ENCODE measurements around the gene MYH11. TPM values are rescaled to one million over a fixed set of nuclear protein-coding genes. Genes with fewer than 3 reads are reported as not detected.

MYH11 gene
- total RNA-seq, 1 donor, result under 0.01 TPM

DNA sequence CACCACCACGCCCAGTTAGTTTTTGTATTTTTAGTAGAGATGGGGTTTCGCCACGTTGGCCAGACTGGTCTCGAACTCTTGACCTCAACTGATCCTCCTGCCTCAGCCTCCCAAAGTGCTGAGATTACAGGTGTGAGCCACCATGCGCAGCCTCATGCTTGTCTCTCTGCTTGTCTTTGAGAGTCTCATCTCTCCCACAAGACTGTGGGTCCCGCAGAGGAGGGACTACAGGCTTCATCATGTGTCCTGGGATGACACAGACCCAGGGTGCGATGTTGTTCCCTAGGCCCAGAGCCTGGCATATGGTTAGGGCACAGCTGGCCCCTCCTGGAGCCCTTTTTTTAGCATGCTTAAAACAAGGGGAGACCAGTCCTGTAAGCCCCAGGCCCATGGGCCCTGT is 104.9 kb downstream of the MYH11 start:
- no peak for DNase-seq (ENCODE audit: low read depth)
- TF ChIP-seq CTCF (IDR thresholded peaks at IDR 0.05; ENCODE audit: insufficient read depth, low read depth, low read length), result no peak
- no peak overlapping the region for H3K4me3 ChIP-seq (ENCODE audit: low read depth, low read length)

GRCh38 chr16:15749985-15750384 is 106.8 kb downstream of the MYH11 start:
- no peak for TF ChIP-seq CTCF (IDR thresholded peaks at IDR 0.05; ENCODE audit: insufficient read depth, low read depth, low read length)
- H3K4me3 ChIP-seq (ENCODE audit: low read depth, low read length), result no peak overlapping the region
- DNase-seq (ENCODE audit: low read depth), result no peak

GRCh38 chr16:15749371-15749770 is 107.5 kb downstream of the MYH11 start:
- TF ChIP-seq CTCF (IDR thresholded peaks at IDR 0.05; ENCODE audit: insufficient read depth, low read depth, low read length), result no peak
- no peak overlapping the region for H3K4me3 ChIP-seq (ENCODE audit: low read depth, low read length)
- DNase-seq (ENCODE audit: low read depth), result no peak

GRCh38 chr16:15748654-15749053 is 108.2 kb downstream of the MYH11 start:
- no peak for TF ChIP-seq CTCF (IDR thresholded peaks at IDR 0.05; ENCODE audit: insufficient read depth, low read depth, low read length)
- DNase-seq (ENCODE audit: low read depth), result no peak
- no peak overlapping the region for H3K4me3 ChIP-seq (ENCODE audit: low read depth, low read length)

GRCh38 chr16:15747937-15748336 is 108.9 kb downstream of the MYH11 start:
- DNase-seq (ENCODE audit: low read depth), result no peak
- TF ChIP-seq CTCF (IDR thresholded peaks at IDR 0.05; ENCODE audit: insufficient read depth, low read depth, low read length), result no peak
- H3K4me3 ChIP-seq (ENCODE audit: low read depth, low read length), result no peak overlapping the region

- H3K4me3 ChIP-seq (ENCODE audit: low read depth, low read length), result no peak overlapping the region
- TF ChIP-seq CTCF (IDR thresholded peaks at IDR 0.05; ENCODE audit: insufficient read depth, low read depth, low read length), result no peak
- DNase-seq (ENCODE audit: low read depth), result no peak
Measured at GRCh38 chr16:15746332-15746731, 110.5 kb downstream of the MYH11 start.

GRCh38 chr16:15743657-15744056 is 113.2 kb downstream of the MYH11 start:
- TF ChIP-seq CTCF (IDR thresholded peaks at IDR 0.05; ENCODE audit: insufficient read depth, low read depth, low read length), result no peak
- no peak for DNase-seq (ENCODE audit: low read depth)

More at GRCh38 chr16:15743657-15744056, 113.2 kb downstream of the MYH11 start:
- H3K4me3 ChIP-seq (ENCODE audit: low read depth, low read length), result no peak overlapping the region
